Mammary epithelial cell (primary cell): Measurements from ENCODE around the gene FCER2.

Source experiments
- CTCF ChIP-seq, 2 donors: IDR thresholded peaks in 1 of 2; conservative IDR thresholded peaks in 1 of 2; 2 replicates each; pipeline ENCODE4 v1.5.1; 2011 to 2012; ENCODE audit warnings: inconsistent platforms in 2 of 2, low read length in 2 of 2, mild to moderate bottlenecking in 2 of 2, control low read depth in 1 of 2, low read depth in 1 of 2; ENCODE audit not compliant: insufficient read depth in 1 of 2; ENCODE audit errors: extremely low read depth in 1 of 2
- EZH2 ChIP-seq: IDR thresholded peaks from 2 replicates; pipeline ENCODE4 v1.6.1; 2012; ENCODE audit warnings: low read length, inconsistent platforms, borderline replicate concordance

- no peak for TF ChIP-seq CTCF (conservative IDR thresholded peaks at IDR 0.05 in 1 of 2, IDR thresholded peaks at IDR 0.05 in 1 of 2; ENCODE audit: extremely low read depth in 1 of 2, insufficient read depth in 1 of 2, low read depth in 1 of 2, low read length in 2 of 2)
- no peak for TF ChIP-seq EZH2
Observed at GRCh38 chr19:7642295-7643030, 59.5 kb downstream of the FCER2 start.
